Fibroblast of lung (primary cell): ENCODE measurements around the gene ICE1. TPM values are rescaled to one million over a fixed set of nuclear protein-coding genes. Genes with fewer than 3 reads are reported as not detected.

Experiments
- DNase-seq, 2 donors: peaks; one replicate each; pipeline versions ENCODE4 v3.0.0 to v3.0.0-alpha.2; 2010; ENCODE audit warnings: low read depth in 2 of 2
- H2AFZ ChIP-seq: 2 replicates; pipeline ENCODE4 v1.5.1; 2012; ENCODE audit warnings: low read length, control low read depth, inconsistent platforms
- H3K27ac ChIP-seq: 2 replicates; pipeline ENCODE4 v1.5.1; 2011; ENCODE audit warnings: low read length, control low read depth; ENCODE audit not compliant: insufficient read depth
- H3K27me3 ChIP-seq: 2 replicates; pipeline ENCODE4 v1.5.1; 2011; ENCODE audit warnings: mild to moderate bottlenecking, low read length; ENCODE audit not compliant: control insufficient read depth, insufficient read depth
- H3K36me3 ChIP-seq: 2 replicates; pipeline ENCODE4 v1.5.1; 2011; ENCODE audit warnings: low read length; ENCODE audit not compliant: control insufficient read depth, insufficient read depth
- H3K4me1 ChIP-seq: 2 replicates; pipeline ENCODE4 v1.5.1; 2011; ENCODE audit warnings: low read length; ENCODE audit not compliant: control insufficient read depth, insufficient read depth; ENCODE audit errors: extremely low read depth
- H3K4me2 ChIP-seq: 2 replicates; pipeline ENCODE4 v1.5.1; 2011; ENCODE audit warnings: low read length, control low read depth; ENCODE audit not compliant: insufficient read depth; ENCODE audit errors: extremely low read depth
- H3K4me3 ChIP-seq, 4 experiments: fragments of 200-600 bp in 1 of 4; sonication (generic) in 1 of 4; replicated peaks in 1 of 4; 2 replicates each; pipeline ENCODE4 v1.5.1; 2011 to 2016; ENCODE audit warnings: low read length in 4 of 4, low read depth in 3 of 4, mild to moderate bottlenecking in 3 of 4, control low read depth in 2 of 4, inconsistent platforms in 1 of 4, mixed read lengths in 1 of 4; ENCODE audit not compliant: insufficient read depth in 1 of 4; ENCODE audit errors: control extremely low read depth in 1 of 4
- H3K79me2 ChIP-seq: 2 replicates; pipeline ENCODE4 v1.5.1; 2012; ENCODE audit warnings: mild to moderate bottlenecking, low read length, inconsistent platforms; ENCODE audit not compliant: control insufficient read depth, insufficient read depth
- H3K9ac ChIP-seq: 2 replicates; pipeline ENCODE4 v1.5.1; 2011; ENCODE audit warnings: mild to moderate bottlenecking, low read length, control low read depth; ENCODE audit not compliant: insufficient read depth
- H3K9me3 ChIP-seq: 2 replicates; pipeline ENCODE4 v1.5.1; 2012; ENCODE audit warnings: low read depth, low read length; ENCODE audit not compliant: control insufficient read depth, insufficient read depth
- H4K20me1 ChIP-seq: 2 replicates; pipeline ENCODE4 v1.5.1; 2011; ENCODE audit warnings: low read length; ENCODE audit not compliant: control insufficient read depth, insufficient read depth; ENCODE audit errors: extremely low read depth
- CTCF ChIP-seq, 2 donors: IDR thresholded peaks in 1 of 2; conservative IDR thresholded peaks in 1 of 2; 1 replicate in 1 of 2; 2 replicates in 1 of 2; pipeline ENCODE4 v1.5.1; 2011 to 2012; ENCODE audit warnings: low read length in 2 of 2, control low read depth in 1 of 2, inconsistent platforms in 1 of 2, low read depth in 1 of 2, mild to moderate bottlenecking in 1 of 2
- EZH2 ChIP-seq: IDR thresholded peaks from 2 replicates; pipeline ENCODE4 v1.5.1; 2012; ENCODE audit warnings: low read length, control low read depth, mild to moderate bottlenecking; ENCODE audit errors: missing control alignments
- polyA plus RNA-seq, 2 donors: library from polyadenylated mRNA; depleted of rRNA in 1 of 2; stranded (reverse) in 1 of 2; unstranded in 1 of 2; fragments of >200 nt; gene quantifications; 2 replicates each; pipeline ENCODE4 v1.2.1, GENCODE V29; 2011 to 2012; ENCODE audit warnings: missing spikeins in 1 of 2
- total RNA-seq: library from RNA; depleted of rRNA; stranded (reverse); fragments of >200 nt; gene quantifications from 2 replicates; pipeline ENCODE4 v1.2.1, GENCODE V29; 2014

The ICE1 gene
- total and polyA plus RNA-seq, 2 donors (not counting 1 experiment from before 2014, with no cell fraction given) = 17.6 to 24.4 TPM

- no peaks in the 10 kb centered on the region for H3K4me1 ChIP-seq
- DNase-seq = no peak
- no peak overlapping the region for H3K4me3 ChIP-seq
- no peak overlapping the region for H2AFZ ChIP-seq
- H3K9ac ChIP-seq = no peak overlapping the region
- no peaks in the 10 kb centered on the region for H3K27me3 ChIP-seq
- no peaks in the 10 kb centered on the region for H3K9me3 ChIP-seq
- H3K79me2 ChIP-seq = no peaks in the 10 kb centered on the region
- TF ChIP-seq EZH2 = no peak
- TF ChIP-seq CTCF (conservative IDR thresholded peaks at IDR 0.05 in 1 of 2, IDR thresholded peaks at IDR 0.05 in 1 of 2; ENCODE audit: low read depth in 1 of 2, low read length in 2 of 2) = no peak
- no peak overlapping the region for H3K4me2 ChIP-seq
- H3K36me3 ChIP-seq = no peaks in the 10 kb centered on the region
- H4K20me1 ChIP-seq = no peaks in the 10 kb centered on the region
- no peak overlapping the region for H3K27ac ChIP-seq
These were observed 114.9 kb downstream of the ICE1 start for GRCh38 chr5:5537426-5537825.

- no peaks in the 10 kb centered on the region for H4K20me1 ChIP-seq
- no peak overlapping the region for H2AFZ ChIP-seq
- no peaks in the 10 kb centered on the region for H3K27me3 ChIP-seq
These were observed 117.1 kb downstream of the ICE1 start for GRCh38 chr5:5539590-5539989.

More at GRCh38 chr5:5539590-5539989, 117.1 kb downstream of the ICE1 start:
- H3K36me3 ChIP-seq = no peaks in the 10 kb centered on the region
- DNase-seq = no peak
- H3K4me1 ChIP-seq = no peaks in the 10 kb centered on the region
- no peak overlapping the region for H3K27ac ChIP-seq
- H3K9ac ChIP-seq = no peak overlapping the region
- H3K4me2 ChIP-seq = no peak overlapping the region
- no peaks in the 10 kb centered on the region for H3K9me3 ChIP-seq
- TF ChIP-seq EZH2 (no peak), CTCF (conservative IDR thresholded peaks at IDR 0.05 in 1 of 2, IDR thresholded peaks at IDR 0.05 in 1 of 2; ENCODE audit: low read depth in 1 of 2, low read length in 2 of 2) (no peak)
- H3K79me2 ChIP-seq = no peaks in the 10 kb centered on the region
- no peak overlapping the region for H3K4me3 ChIP-seq
